Measurements from ENCODE around the gene SMTNL2. TPM values are rescaled to one million over a fixed set of nuclear protein-coding genes. Genes with fewer than 3 reads are reported as not detected.

SMTNL2 gene
- total RNA-seq, 1 donor, result not detected

- H4K20me1 ChIP-seq (ENCODE audit: insufficient read depth, low read length), result peaks cover 13% of the 10 kb centered on the region
- no peak overlapping the region for H3K27ac ChIP-seq (ENCODE audit: low read depth, low read length)
- no peaks in the 10 kb centered on the region for H3K79me2 ChIP-seq (ENCODE audit: insufficient read depth, low read length)
- H3K4me1 ChIP-seq (ENCODE audit: insufficient read depth, low read length), result no peaks in the 10 kb centered on the region
- no peaks in the 10 kb centered on the region for H3K9me3 ChIP-seq (ENCODE audit: low read depth, low read length)
- DNase-seq (ENCODE audit: insufficient read length, low spot score, missing footprints), result no peak
- no peak for TF ChIP-seq CTCF (IDR thresholded peaks at IDR 0.05; ENCODE audit: extremely low read depth, low read depth, low read length)
- no peak overlapping the region for H3K4me3 ChIP-seq (ENCODE audit: insufficient read depth, low read length)
- H3K4me2 ChIP-seq (ENCODE audit: insufficient read depth, low read length), result no peak overlapping the region
- H3K36me3 ChIP-seq (ENCODE audit: insufficient read depth, low read length), result peaks cover 54% of the 10 kb centered on the region
- H2AFZ ChIP-seq (ENCODE audit: low read length), result no peak overlapping the region
- H3K27me3 ChIP-seq (ENCODE audit: insufficient read depth, low read length), result no peaks in the 10 kb centered on the region
Observed at GRCh38 chr17:4547118-4547906, 37.0 kb upstream of the SMTNL2 start.

GRCh38 chr17:4548061-4548461 lies 36.3 kb upstream of the SMTNL2 start:
- Histone ChIP-seq H3K36me3 (ENCODE audit: insufficient read depth, low read length) (peaks cover 57% of the 10 kb centered on the region), H3K9me3 (ENCODE audit: low read depth, low read length) (no peaks in the 10 kb centered on the region), H3K27ac (ENCODE audit: low read depth, low read length) (no peak overlapping the region), H2AFZ (ENCODE audit: low read length) (no peak overlapping the region), H3K4me3 (ENCODE audit: insufficient read depth, low read length) (no peak overlapping the region), H4K20me1 (ENCODE audit: insufficient read depth, low read length) (peaks cover 10% of the 10 kb centered on the region), H3K4me1 (ENCODE audit: insufficient read depth, low read length) (no peaks in the 10 kb centered on the region), H3K79me2 (ENCODE audit: insufficient read depth, low read length) (peaks cover under 1% of the 10 kb centered on the region), H3K27me3 (ENCODE audit: insufficient read depth, low read length) (no peaks in the 10 kb centered on the region), H3K4me2 (ENCODE audit: insufficient read depth, low read length) (no peak overlapping the region)
- no peak for TF ChIP-seq CTCF (IDR thresholded peaks at IDR 0.05; ENCODE audit: extremely low read depth, low read depth, low read length)
- DNase-seq (ENCODE audit: insufficient read length, low spot score, missing footprints), result no peak

- Histone ChIP-seq H3K79me2 (ENCODE audit: insufficient read depth, low read length) (peaks cover 8% of the 10 kb centered on the region), H3K4me1 (ENCODE audit: insufficient read depth, low read length) (peaks cover 4% of the 10 kb centered on the region), H3K9me3 (ENCODE audit: low read depth, low read length) (no peaks in the 10 kb centered on the region), H3K36me3 (ENCODE audit: insufficient read depth, low read length) (peaks cover 65% of the 10 kb centered on the region), H4K20me1 (ENCODE audit: insufficient read depth, low read length) (peaks cover 13% of the 10 kb centered on the region), H3K27me3 (ENCODE audit: insufficient read depth, low read length) (no peaks in the 10 kb centered on the region), H3K4me2 (ENCODE audit: insufficient read depth, low read length) (no peak overlapping the region), H3K4me3 (ENCODE audit: insufficient read depth, low read length) (no peak overlapping the region), H2AFZ (ENCODE audit: low read length) (no peak overlapping the region), H3K27ac (ENCODE audit: low read depth, low read length) (no peak overlapping the region)
- peak; percentile 82 for DNase-seq (ENCODE audit: insufficient read length, low spot score, missing footprints)
- no peak for TF ChIP-seq CTCF (IDR thresholded peaks at IDR 0.05; ENCODE audit: extremely low read depth, low read depth, low read length)
Observed at GRCh38 chr17:4548721-4549531, 35.4 kb upstream of the SMTNL2 start.

All from osteoblast (primary cell).